ENCODE results near the gene KIAA1614.

KIAA1614 gene

GRCh38 chr1:180997843-180998504 is 85.3 kb downstream of the KIAA1614 start:
- Histone ChIP-seq H3K23ac (ENCODE audit: low read depth, low read length, poor library complexity) (no peak overlapping the region), H3K4me1 (ENCODE audit: control insufficient read depth in 2 of 2, insufficient read depth in 1 of 2, low read depth in 1 of 2, low read length in 2 of 2) (no peaks in the 10 kb centered on the region), H2AFZ (ENCODE audit: low read length) (no peak overlapping the region), H3K4me3 (ENCODE audit: low read length in 2 of 2) (no peak overlapping the region), H2BK5ac (ENCODE audit: low read length) (no peak overlapping the region), H3K27ac (replicated peaks; ENCODE audit: low read length) (no peak overlapping the region), H3K36me3 (replicated peaks in 1 of 2; ENCODE audit: control insufficient read depth in 2 of 2, insufficient read depth in 2 of 2, low read length in 2 of 2) (peaks cover 7 to 91% of the 10 kb centered on the region in 2 donors), H2BK12ac (ENCODE audit: low read length) (no peak overlapping the region), H3K4me2 (ENCODE audit: insufficient read depth, low read length, poor library complexity, severe bottlenecking) (no peak overlapping the region), H4K8ac (ENCODE audit: low read depth, low read length) (no peak overlapping the region), H2BK120ac (ENCODE audit: low read depth, low read length) (no peak overlapping the region), H3K9ac (ENCODE audit: low read depth, low read length, poor library complexity) (no peak overlapping the region), H3K79me1 (ENCODE audit: low read depth, low read length) (no peaks in the 10 kb centered on the region), H2BK15ac (ENCODE audit: low read length) (no peak overlapping the region), H2AK5ac (ENCODE audit: low read depth, low read length) (no peak overlapping the region), H3K9me3 (replicated peaks in 1 of 2; ENCODE audit: control insufficient read depth in 2 of 2, insufficient read depth in 1 of 2, low read depth in 1 of 2, low read length in 2 of 2) (peaks cover 0 to 7% of the 10 kb centered on the region in 2 donors), H3K4ac (ENCODE audit: low read length) (no peak overlapping the region), H3K27me3 (ENCODE audit: control insufficient read depth in 3 of 3, insufficient read depth in 3 of 3, low read depth in 1 of 3, low read length in 3 of 3) (no peaks in the 10 kb centered on the region), H4K91ac (ENCODE audit: low read depth, low read length, poor library complexity) (no peak overlapping the region), H3K18ac (ENCODE audit: low read length) (no peak overlapping the region), H3K14ac (ENCODE audit: low read length) (no peak overlapping the region)
- DNase-seq (ENCODE audit: low spot score) = no peak
- WGBS, 2 donors (ENCODE audit: extremely low coverage in 2 of 2, insufficient read length in 2 of 2, insufficient replicate concordance in 1 of 2) = no CpG with 5 or more reads among the region's 4 CpGs

Data from neuronal stem cell (in vitro differentiated cells).